Breast epithelium (tissue), 4 donors: ENCODE data around the gene CST9L. TPM values are rescaled to one million over a fixed set of nuclear protein-coding genes. Genes with fewer than 3 reads are reported as not detected.

Source experiments
- DNase-seq, 2 donors: peaks; one replicate each; pipeline ENCODE4 v3.0.0-alpha.2; 2019; ENCODE audit warnings: low spot score in 2 of 2
- H3K27ac ChIP-seq, 2 donors: fragments of 200-600 bp; sonication (generic) in 1 of 2; one replicate each; pipeline ENCODE4 v1.5.1; 2016 to 2019; ENCODE audit warnings: mild to moderate bottlenecking in 1 of 2
- H3K27me3 ChIP-seq, 2 donors: fragments of 200-600 bp; sonication (generic) in 1 of 2; one replicate each; pipeline versions ENCODE4 v1.5.1 to v1.6.0; 2017 to 2019; ENCODE audit warnings: control low read depth in 1 of 2, mild to moderate bottlenecking in 1 of 2
- H3K36me3 ChIP-seq: fragments of 200-600 bp; one replicate; pipeline ENCODE4 v1.5.1; 2019
- H3K4me1 ChIP-seq, 2 donors: fragments of 200-600 bp; sonication (generic); one replicate each; pipeline ENCODE4 v1.5.1; 2016 to 2019; ENCODE audit warnings: control low read depth in 1 of 2
- H3K4me3 ChIP-seq, 3 donors: fragments of 200-600 bp; sonication (generic); 1 replicate in 2 of 3; 2 replicates in 1 of 3; pipeline ENCODE4 v1.5.1; 2016 to 2019; ENCODE audit warnings: mild to moderate bottlenecking in 3 of 3, moderate library complexity in 2 of 3
- H3K9me3 ChIP-seq, 2 donors: fragments of 200-600 bp; sonication (generic) in 1 of 2; one replicate each; pipeline ENCODE4 v1.5.1; 2016 to 2019; ENCODE audit warnings: control low read depth in 1 of 2
- POLR2A ChIP-seq: fragments of 450-650 bp; IDR thresholded peaks from one replicate; pipeline ENCODE4 v1.6.1; 2016; ENCODE audit warnings: antibody characterized with exemption, mild to moderate bottlenecking, moderate library complexity
- POLR2AphosphoS5 ChIP-seq, 3 donors: sonication (generic); formaldehyde crosslinking; IDR thresholded peaks; one replicate each; pipeline ENCODE4 v1.6.1; 2017; ENCODE audit warnings: antibody characterized with exemption in 3 of 3
- intact Hi-C: fragments of 100-400 bp; cut with DNase I; formaldehyde crosslinking; loops from one replicate; pipeline ENCODE4 v1.15.1; 2023; ENCODE audit warnings: low total_unique reads
- total RNA-seq, 3 donors: library from RNA; depleted of rRNA; stranded (reverse); fragments of >200 nt; gene quantifications; one replicate each; pipeline ENCODE4 v1.1.0, GENCODE V29; 2016
- TF ChIP-seq, protein P1 (sequence below), 3 donors: fragments of 450-650 bp; IDR thresholded peaks; one replicate each; pipeline ENCODE4 v1.5.1; 2016 to 2017; ENCODE audit warnings: antibody characterized with exemption in 3 of 3, mild to moderate bottlenecking in 3 of 3, moderate library complexity in 3 of 3

The CST9L gene
- total RNA-seq, 3 donors from 2014 or later, result not detected

DNA sequence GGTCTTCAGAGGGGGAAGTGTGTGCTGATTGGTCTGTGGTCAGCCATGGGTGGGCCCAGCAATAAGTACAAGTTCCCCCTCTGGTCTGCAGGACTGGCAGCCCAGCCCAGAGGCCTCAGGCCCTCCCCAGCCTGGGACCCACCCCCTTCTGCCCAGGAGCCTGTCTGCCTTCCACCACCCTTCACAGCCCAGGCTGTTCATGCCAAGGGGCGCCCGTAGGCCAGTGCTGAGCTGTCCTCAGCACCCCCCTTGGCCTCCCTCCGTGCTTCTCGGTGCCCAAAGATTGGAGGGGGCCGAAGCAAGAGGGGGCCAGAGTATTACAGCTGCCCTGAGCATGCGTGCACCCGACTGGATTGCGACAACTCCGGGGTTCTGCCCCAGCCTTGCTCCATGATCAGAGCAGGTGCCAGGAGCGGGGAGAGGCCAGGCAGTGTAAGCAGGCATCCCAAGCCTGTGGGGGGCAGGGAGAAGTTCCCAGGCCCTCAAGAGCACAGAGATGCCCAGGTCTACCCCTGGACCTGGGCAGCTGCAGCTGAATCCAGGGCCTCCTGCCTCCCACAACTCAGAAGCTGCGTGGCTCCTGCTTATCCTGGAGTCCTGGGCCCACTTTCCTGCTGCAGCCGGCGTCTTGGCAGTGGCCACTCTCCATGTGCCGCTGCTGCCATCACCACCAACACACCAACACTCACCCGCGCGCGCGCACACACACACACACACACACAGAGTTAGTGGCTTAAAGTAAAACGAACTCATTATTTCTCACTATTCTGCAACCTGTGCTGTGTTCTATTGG, 33.3 kb downstream of the CST9L start:
- Histone ChIP-seq H3K9me3 (no peaks in the 10 kb centered on the region), H3K27ac (no peak overlapping the region), H3K27me3 (no peaks in the 10 kb centered on the region), H3K4me3 (no peak overlapping the region), H3K36me3 (no peaks in the 10 kb centered on the region), H3K4me1 (no peaks in the 10 kb centered on the region)
- TF ChIP-seq POLR2A (no peak), POLR2AphosphoS5 (IDR thresholded peaks at IDR 0.05) (no peak)
- TF ChIP-seq, protein P1, sequence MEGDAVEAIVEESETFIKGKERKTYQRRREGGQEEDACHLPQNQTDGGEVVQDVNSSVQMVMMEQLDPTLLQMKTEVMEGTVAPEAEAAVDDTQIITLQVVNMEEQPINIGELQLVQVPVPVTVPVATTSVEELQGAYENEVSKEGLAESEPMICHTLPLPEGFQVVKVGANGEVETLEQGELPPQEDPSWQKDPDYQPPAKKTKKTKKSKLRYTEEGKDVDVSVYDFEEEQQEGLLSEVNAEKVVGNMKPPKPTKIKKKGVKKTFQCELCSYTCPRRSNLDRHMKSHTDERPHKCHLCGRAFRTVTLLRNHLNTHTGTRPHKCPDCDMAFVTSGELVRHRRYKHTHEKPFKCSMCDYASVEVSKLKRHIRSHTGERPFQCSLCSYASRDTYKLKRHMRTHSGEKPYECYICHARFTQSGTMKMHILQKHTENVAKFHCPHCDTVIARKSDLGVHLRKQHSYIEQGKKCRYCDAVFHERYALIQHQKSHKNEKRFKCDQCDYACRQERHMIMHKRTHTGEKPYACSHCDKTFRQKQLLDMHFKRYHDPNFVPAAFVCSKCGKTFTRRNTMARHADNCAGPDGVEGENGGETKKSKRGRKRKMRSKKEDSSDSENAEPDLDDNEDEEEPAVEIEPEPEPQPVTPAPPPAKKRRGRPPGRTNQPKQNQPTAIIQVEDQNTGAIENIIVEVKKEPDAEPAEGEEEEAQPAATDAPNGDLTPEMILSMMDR (IDR thresholded peaks at IDR 0.05), result no peak
- no peak for DNase-seq
- intact Hi-C loops, result no loop called here

DNA sequence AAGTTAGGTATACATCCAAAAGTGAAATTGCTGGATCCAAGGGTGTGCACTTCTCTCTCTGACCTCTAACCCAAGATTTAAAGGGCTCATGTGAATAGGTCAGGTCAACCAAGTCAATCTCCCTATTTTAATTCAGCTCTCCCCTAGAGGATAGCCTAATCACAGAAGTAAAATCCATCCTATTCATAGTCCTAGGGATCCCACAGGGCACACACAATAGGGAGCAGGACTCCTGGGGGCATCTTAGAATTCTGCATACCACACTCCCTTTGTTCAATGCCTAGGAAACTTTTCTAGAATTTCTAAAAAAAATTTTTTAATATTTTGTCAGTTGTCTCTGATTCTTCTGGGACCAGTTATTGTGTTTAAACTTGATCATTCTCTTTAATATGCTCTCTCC, 35.1 kb downstream of the CST9L start:
- H3K27me3 ChIP-seq, result no peaks in the 10 kb centered on the region
- no peak for DNase-seq
- H3K27ac ChIP-seq, result no peak overlapping the region
- no peaks in the 10 kb centered on the region for H3K4me1 ChIP-seq
- TF ChIP-seq, protein P1 (IDR thresholded peaks at IDR 0.05), result no peak
- TF ChIP-seq POLR2AphosphoS5 (IDR thresholded peaks at IDR 0.05), result no peak
- TF ChIP-seq POLR2A, result no peak
- H3K4me3 ChIP-seq, result no peak overlapping the region
- H3K36me3 ChIP-seq, result no peaks in the 10 kb centered on the region
- H3K9me3 ChIP-seq, result no peaks in the 10 kb centered on the region
- intact Hi-C loops, result no loop called here

DNA sequence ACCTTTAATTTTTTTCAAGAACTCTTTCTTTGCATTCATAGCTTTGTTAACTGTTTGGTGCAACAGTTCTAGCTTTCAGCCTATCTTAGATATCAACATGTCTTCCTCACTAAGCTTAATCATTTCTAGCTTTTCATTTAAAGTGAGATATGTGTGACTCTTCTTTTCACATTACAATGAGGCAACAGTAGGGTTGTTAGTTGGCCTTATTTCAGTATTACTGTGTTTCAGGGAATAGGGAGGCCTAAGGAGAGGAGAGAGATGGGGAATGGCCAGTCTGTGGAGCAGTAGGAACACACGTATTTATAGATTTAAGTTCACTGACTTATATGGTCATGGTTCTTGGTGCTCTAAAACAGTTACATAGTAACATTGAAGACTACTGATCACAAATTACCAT, 35.8 kb downstream of the CST9L start:
- intact Hi-C loops, result no loop called here
- Histone ChIP-seq H3K27me3 (no peaks in the 10 kb centered on the region), H3K4me1 (no peaks in the 10 kb centered on the region), H3K36me3 (no peaks in the 10 kb centered on the region), H3K4me3 (no peak overlapping the region), H3K9me3 (no peaks in the 10 kb centered on the region), H3K27ac (no peak overlapping the region)
- no peak for TF ChIP-seq POLR2A
- TF ChIP-seq, protein P1 (IDR thresholded peaks at IDR 0.05), result no peak
- no peak for TF ChIP-seq POLR2AphosphoS5 (IDR thresholded peaks at IDR 0.05)
- DNase-seq, result no peak

DNA sequence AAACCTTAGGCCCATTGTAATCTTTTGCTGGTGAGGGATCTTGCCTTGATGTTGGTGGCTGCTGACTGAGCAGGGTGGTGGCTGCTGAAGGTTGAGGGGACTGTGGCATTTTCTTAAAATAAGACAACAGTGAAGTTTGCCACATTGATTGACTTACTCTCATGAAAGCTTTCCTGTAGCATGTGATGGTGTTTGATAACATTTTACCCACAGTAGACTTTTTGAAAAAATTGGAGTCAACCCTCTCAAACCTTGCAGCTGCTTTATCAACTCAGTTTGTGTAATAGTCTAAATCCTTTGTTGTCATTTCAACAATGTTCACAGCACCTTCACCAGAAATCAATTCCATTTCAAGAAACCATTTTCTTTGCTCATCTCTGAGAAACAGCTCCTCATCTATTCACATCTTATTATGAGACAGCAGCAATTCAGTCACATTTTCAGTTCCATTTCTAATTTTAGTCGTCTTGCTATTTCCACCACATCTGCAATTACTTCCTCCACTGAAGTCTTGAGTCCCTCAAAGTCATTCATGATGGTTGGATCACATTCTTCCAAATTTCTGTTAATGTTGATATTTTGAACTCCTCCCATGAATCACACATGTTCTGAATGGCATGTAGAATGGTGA, 37.2 kb downstream of the CST9L start:
- intact Hi-C loops, result no loop called here
- no peaks in the 10 kb centered on the region for H3K27me3 ChIP-seq
- no peak for DNase-seq
- H3K9me3 ChIP-seq, result no peaks in the 10 kb centered on the region
- TF ChIP-seq POLR2AphosphoS5 (IDR thresholded peaks at IDR 0.05) (no peak), POLR2A (no peak)
- TF ChIP-seq, protein P1 (IDR thresholded peaks at IDR 0.05), result no peak
- no peak overlapping the region for H3K27ac ChIP-seq
- H3K36me3 ChIP-seq, result no peaks in the 10 kb centered on the region
- no peaks in the 10 kb centered on the region for H3K4me1 ChIP-seq
- no peak overlapping the region for H3K4me3 ChIP-seq

DNA sequence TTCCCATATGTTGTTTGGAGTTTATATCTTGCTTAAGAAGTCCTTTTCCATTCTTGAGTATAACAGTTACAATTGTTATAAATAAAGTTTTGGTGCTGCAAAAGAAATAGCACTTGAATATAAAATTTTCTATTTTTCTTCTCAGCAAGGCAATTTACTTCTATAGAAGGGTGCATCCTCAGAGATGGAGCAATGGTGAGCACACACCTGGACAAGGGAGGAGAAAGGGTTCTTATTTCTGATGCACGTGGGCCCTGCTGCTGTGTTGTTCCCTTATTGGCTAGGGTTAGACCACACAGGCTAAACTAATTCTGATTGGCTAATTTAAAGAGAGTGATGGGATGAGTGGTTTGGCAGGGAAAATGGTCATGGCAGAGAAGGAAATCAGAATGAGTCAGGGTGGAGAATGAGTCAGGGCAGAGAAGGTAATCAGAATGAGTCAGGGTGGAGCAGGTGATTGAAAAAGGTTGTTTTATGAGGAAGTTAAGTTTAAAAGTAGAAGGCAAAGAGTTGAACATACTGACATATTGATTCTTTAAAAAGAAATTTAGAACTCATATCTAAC, 39.3 kb downstream of the CST9L start:
- Histone ChIP-seq H3K36me3 (no peaks in the 10 kb centered on the region), H3K27me3 (no peaks in the 10 kb centered on the region), H3K9me3 (no peaks in the 10 kb centered on the region), H3K27ac (no peak overlapping the region), H3K4me1 (no peaks in the 10 kb centered on the region), H3K4me3 (no peak overlapping the region)
- intact Hi-C loops, result no loop called here
- no peak for DNase-seq
- TF ChIP-seq POLR2AphosphoS5 (IDR thresholded peaks at IDR 0.05), result no peak
- TF ChIP-seq, protein P1 (IDR thresholded peaks at IDR 0.05), result no peak
- no peak for TF ChIP-seq POLR2A
